DND-41 (cell line): Measurements from ENCODE around the gene SPSB3.

Experiments used
- ATAC-seq: fragments of 200-7000 bp; cut with Tn5 transposase; 3 replicates; pipeline ENCODE4 v1.9.1; 2021; ENCODE audit warnings: low read depth; ENCODE audit not compliant: insufficient read depth
- DNase-seq: peaks from one replicate; pipeline ENCODE4 v3.0.0-alpha.2; 2020
- H2AFZ ChIP-seq: 2 replicates; pipeline ENCODE4 v1.6.0; 2012; ENCODE audit warnings: low read depth, low read length
- H3K27ac ChIP-seq: 2 replicates; pipeline ENCODE4 v1.5.1; 2012; ENCODE audit warnings: low read length, inconsistent platforms
- H3K27me3 ChIP-seq: fragments of 200-600 bp; sonication (generic); 2 replicates; pipeline ENCODE4 v1.6.0; 2012; ENCODE audit warnings: low read length, mild to moderate bottlenecking, inconsistent platforms; ENCODE audit not compliant: insufficient read depth, poor library complexity
- H3K36me3 ChIP-seq: 2 replicates; pipeline ENCODE4 v1.5.1; 2012; ENCODE audit warnings: low read length, inconsistent platforms; ENCODE audit not compliant: insufficient read depth
- H3K4me1 ChIP-seq: 2 replicates; pipeline ENCODE4 v1.5.1; 2012; ENCODE audit warnings: mild to moderate bottlenecking, low read length; ENCODE audit not compliant: insufficient read depth
- H3K4me2 ChIP-seq: 2 replicates; pipeline ENCODE4 v1.6.0; 2012; ENCODE audit warnings: mild to moderate bottlenecking, moderate library complexity, low read length, inconsistent platforms; ENCODE audit not compliant: insufficient read depth
- H3K4me3 ChIP-seq, 2 experiments: fragments of 200-600 bp in 1 of 2; shearing (Covaris generic) in 1 of 2; 2 replicates each; pipeline ENCODE4 v1.5.1; 2012 to 2016; ENCODE audit warnings: inconsistent platforms in 2 of 2, low read length in 2 of 2, mild to moderate bottlenecking in 2 of 2, low read depth in 1 of 2, moderate library complexity in 1 of 2
- H3K79me2 ChIP-seq: 2 replicates; pipeline ENCODE4 v1.6.0; 2012; ENCODE audit warnings: low read length, inconsistent platforms; ENCODE audit not compliant: insufficient read depth
- H3K9ac ChIP-seq: 2 replicates; pipeline ENCODE4 v1.6.0; 2012; ENCODE audit warnings: low read depth, mild to moderate bottlenecking, inconsistent platforms, low read length, moderate library complexity
- H3K9me3 ChIP-seq: 2 replicates; pipeline ENCODE4 v1.5.1; 2012; ENCODE audit warnings: low read length, moderate library complexity, mild to moderate bottlenecking, inconsistent platforms; ENCODE audit not compliant: insufficient read depth, severe bottlenecking
- H4K20me1 ChIP-seq: 2 replicates; pipeline ENCODE4 v1.6.0; 2012; ENCODE audit warnings: low read length; ENCODE audit not compliant: insufficient read depth
- CTCF ChIP-seq: IDR thresholded peaks from 2 replicates; pipeline ENCODE4 v1.5.1; 2012; ENCODE audit warnings: borderline replicate concordance, low read length, moderate library complexity, mild to moderate bottlenecking; ENCODE audit not compliant: poor library complexity, severe bottlenecking; ENCODE audit errors: extremely low read depth
- EZH2 ChIP-seq: IDR thresholded peaks from 3 replicates; pipeline ENCODE4 v1.6.1; 2012; ENCODE audit warnings: borderline replicate concordance, low read depth, mild to moderate bottlenecking, moderate library complexity, low read length, inconsistent platforms; ENCODE audit not compliant: severe bottlenecking

Gene SPSB3

GRCh38 chr16:1752853-1753252 lies 29.5 kb downstream of the SPSB3 start:
- no peaks in the 10 kb centered on the region for H3K27me3 ChIP-seq
- no peak overlapping the region for H3K4me3 ChIP-seq
- H4K20me1 ChIP-seq: peaks cover 4% of the 10 kb centered on the region; the same call in 1 of the 2 replicates
- no peaks in the 10 kb centered on the region for H3K9me3 ChIP-seq
- DNase-seq (no peak), ATAC-seq (no peak)
- TF ChIP-seq CTCF: no peak
- no peak for TF ChIP-seq EZH2
- H3K27ac ChIP-seq: no peak overlapping the region
- no peaks in the 10 kb centered on the region for H3K79me2 ChIP-seq
- H2AFZ ChIP-seq: no peak overlapping the region
- H3K36me3 ChIP-seq: peaks cover 60% of the 10 kb centered on the region
- no peaks in the 10 kb centered on the region for H3K4me1 ChIP-seq
- no peak overlapping the region for H3K4me2 ChIP-seq
- no peak overlapping the region for H3K9ac ChIP-seq

GRCh38 chr16:1751946-1752345 lies 30.4 kb downstream of the SPSB3 start:
- ATAC-seq: no peak
- H3K36me3 ChIP-seq: peaks cover 70% of the 10 kb centered on the region
- H3K9me3 ChIP-seq: no peaks in the 10 kb centered on the region
- H3K27ac ChIP-seq: no peak overlapping the region
- no peak overlapping the region for H2AFZ ChIP-seq
- TF ChIP-seq CTCF: no peak
- no peak for TF ChIP-seq EZH2
- no peaks in the 10 kb centered on the region for H3K4me1 ChIP-seq
- no peaks in the 10 kb centered on the region for H3K79me2 ChIP-seq
- H3K4me2 ChIP-seq: no peak overlapping the region
- H3K27me3 ChIP-seq: no peaks in the 10 kb centered on the region
- H3K4me3 ChIP-seq: no peak overlapping the region
- DNase-seq: no peak
- peaks cover 4% of the 10 kb centered on the region; the same call in 1 of the 2 replicates for H4K20me1 ChIP-seq
- H3K9ac ChIP-seq: no peak overlapping the region

GRCh38 chr16:1749152-1750117 lies 32.9 kb downstream of the SPSB3 start:
- peaks cover 4% of the 10 kb centered on the region; the same call in 1 of the 2 replicates for H4K20me1 ChIP-seq
- H3K4me1 ChIP-seq: no peaks in the 10 kb centered on the region
- H3K4me3 ChIP-seq: no peak overlapping the region
- no peak for DNase-seq
- H3K9ac ChIP-seq: no peak overlapping the region
- TF ChIP-seq EZH2 (no peak), CTCF (no peak)
- no peak overlapping the region for H2AFZ ChIP-seq
- peaks cover 81% of the 10 kb centered on the region for H3K36me3 ChIP-seq
- H3K4me2 ChIP-seq: no peak overlapping the region
- H3K27ac ChIP-seq: no peak overlapping the region
- ATAC-seq: no peak
- H3K79me2 ChIP-seq: no peaks in the 10 kb centered on the region
- no peaks in the 10 kb centered on the region for H3K27me3 ChIP-seq
- H3K9me3 ChIP-seq: no peaks in the 10 kb centered on the region
